Activated effector memory CD4-positive, alpha-beta T cell treated with anti-CD3 and anti-CD28 coated beads, Interleukin-2, amount 50 U/mL, for 16 hours (primary cell): ENCODE results near the gene SPATA25.
A peak's percentile ranks its signal among the peaks of the same experiment; 100 is the strongest.

Experiments used
- DNase-seq: peaks from one replicate; pipeline ENCODE4 v3.0.0-alpha.2; 2020

SPATA25 gene

GRCh38 chr20:45863543-45864470 is 23.6 kb downstream of the SPATA25 start:
- DNase-seq, result no peak

GRCh38 chr20:45861221-45862075 is 26.0 kb downstream of the SPATA25 start:
- no peak for DNase-seq

DNA sequence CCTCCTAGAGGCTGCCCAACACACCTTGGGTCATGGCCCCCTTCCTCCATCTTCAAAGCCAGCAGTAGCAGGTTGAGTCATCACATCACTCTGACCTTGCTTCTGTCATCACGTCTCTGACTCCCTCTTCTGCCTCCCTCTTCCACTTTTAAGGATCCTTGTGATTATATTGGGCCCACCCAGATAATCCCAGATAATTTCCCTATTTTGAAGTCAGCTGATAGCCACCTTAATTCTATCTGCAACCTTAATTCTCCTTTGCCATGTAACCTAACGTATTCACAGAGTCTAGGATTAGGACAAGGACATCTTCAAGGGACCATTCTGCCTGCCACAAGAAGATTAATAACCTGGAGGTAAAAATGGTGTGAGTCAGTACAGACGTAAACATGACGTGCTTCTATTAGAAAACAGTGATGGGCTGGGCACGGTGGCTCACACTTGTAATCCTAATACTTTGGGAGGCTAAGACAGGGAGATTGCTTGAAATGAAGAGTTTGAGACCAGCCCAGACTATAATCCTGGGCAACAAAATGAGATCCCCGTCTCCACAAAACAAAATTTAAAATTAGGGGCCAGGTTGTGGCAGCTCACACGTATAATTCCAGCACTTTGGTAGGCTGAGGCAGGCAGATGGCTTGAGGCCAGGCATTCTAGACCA is 26.7 kb downstream of the SPATA25 start:
- no peak for DNase-seq

GRCh38 chr20:45859916-45860315 is 27.5 kb downstream of the SPATA25 start:
- no peak for DNase-seq

- no peak for DNase-seq
Observed at GRCh38 chr20:45857882-45858216, 29.6 kb downstream of the SPATA25 start.

DNA sequence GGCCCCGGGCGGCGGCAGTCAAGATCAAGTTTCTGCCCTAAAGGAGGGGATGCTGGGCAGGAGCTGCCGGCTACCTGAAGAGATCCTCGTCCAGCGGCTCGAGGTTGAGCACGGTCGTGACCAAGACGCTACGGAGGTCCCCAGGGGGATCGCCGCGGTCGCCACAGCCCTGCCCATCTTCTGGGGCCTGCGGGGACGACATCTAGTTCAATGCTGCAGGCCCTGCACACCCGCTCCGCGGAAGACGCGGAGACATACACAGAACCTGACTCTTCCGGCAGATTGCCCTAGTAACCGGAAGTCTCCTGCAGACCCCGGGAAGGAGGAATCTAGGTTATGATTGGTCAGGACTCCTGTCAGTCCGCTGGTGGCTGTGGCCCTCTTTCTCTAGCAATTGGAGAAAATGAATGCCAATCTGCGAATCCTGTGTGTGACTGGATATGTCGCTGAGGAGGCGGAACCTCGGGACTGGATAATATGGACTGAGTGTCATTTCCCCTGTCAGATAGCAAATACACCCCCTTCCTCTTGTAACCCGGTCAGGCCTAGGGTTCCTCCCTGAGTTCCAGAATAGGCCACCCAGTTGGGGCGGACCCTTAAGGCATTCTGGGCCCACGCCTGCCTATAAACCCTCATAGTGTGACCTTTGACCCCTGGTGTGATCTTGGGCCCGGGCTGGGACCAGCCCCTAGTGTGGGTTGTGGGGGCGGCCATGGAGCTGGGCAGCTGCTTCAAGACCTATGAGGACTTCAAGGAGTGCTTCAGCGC is 30.1 kb downstream of the SPATA25 start, which contains the start of the genes ACOT8 and ZSWIM3:
Gene ACOT8, minus strand, starts transcription at position 279 of the 768 bp plus-strand sequence. Its CDS starts 77 bp downstream, at position 202.
Gene ZSWIM3, plus strand, starts transcription at position 501 of the 768 bp plus-strand sequence. Its CDS starts 212 bp downstream, at position 713.
- peak; percentile 94 for DNase-seq

DNA sequence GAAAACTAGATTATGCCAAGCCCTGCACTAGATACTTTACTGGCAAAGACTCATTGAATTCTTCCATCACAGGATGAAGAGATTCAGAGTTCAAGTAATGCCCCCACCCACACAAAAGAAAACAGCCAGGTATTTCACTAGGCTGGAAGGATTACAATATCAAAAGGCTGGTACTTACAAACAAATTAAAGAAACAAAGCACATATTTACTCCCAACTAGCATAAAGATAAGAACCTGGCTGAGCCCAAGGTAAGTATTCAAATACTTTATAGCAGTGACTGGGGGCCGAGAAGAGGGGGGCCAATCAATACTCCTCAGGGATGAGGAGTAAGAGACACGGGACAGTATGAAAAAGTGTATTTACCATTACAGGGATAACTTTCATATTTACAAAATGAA is 33.9 kb downstream of the SPATA25 start:
- no peak for DNase-seq

- DNase-seq, result no peak
Observed at GRCh38 chr20:45852326-45852725, 35.1 kb downstream of the SPATA25 start.

- no peak for DNase-seq
Observed at GRCh38 chr20:45851501-45851900, 35.9 kb downstream of the SPATA25 start.

DNA sequence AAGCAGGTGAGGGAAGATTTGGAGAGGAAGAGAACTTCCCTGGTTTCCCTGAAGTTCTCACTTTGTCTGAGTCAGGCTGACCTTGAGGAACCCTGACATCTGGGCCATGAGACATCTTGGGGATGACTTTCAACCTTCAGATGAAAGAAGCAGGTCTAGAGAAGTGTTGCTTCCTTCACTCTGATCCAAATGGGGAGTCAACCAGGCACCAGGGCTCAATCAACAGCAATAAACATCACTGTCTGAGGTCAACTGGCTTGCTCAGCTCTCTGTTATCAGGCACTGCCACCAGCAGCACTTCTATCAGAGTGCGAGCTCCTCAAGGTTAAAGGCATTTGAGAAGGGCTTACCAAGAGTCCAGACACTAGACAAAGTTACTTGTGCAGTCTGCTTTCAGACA is 36.5 kb downstream of the SPATA25 start:
- DNase-seq, result no peak

DNA sequence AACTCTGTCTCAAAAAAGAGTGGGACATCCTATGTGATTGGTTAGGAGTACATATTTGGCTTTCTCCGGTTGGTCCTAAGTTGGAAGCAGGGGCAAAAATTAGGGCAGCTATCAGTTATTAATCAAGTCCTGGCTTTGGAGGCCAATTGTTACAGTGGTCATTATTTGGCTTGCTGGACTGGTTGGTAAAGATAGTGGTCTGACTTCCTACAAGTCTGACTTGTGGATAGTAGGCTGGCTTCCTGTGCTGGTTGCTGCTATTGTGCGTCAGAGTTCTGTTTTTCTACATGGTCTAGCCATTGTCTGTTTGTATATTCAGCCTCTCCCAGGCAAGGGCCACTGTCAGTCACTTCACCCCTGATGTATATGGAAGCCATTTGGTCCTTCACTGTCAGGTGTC is 37.2 kb downstream of the SPATA25 start:
- DNase-seq, result no peak

- DNase-seq, result no peak
Observed at GRCh38 chr20:45848969-45849582, 38.3 kb downstream of the SPATA25 start.

- DNase-seq, result no peak
Observed at GRCh38 chr20:45848421-45848820, 39.0 kb downstream of the SPATA25 start.

DNA sequence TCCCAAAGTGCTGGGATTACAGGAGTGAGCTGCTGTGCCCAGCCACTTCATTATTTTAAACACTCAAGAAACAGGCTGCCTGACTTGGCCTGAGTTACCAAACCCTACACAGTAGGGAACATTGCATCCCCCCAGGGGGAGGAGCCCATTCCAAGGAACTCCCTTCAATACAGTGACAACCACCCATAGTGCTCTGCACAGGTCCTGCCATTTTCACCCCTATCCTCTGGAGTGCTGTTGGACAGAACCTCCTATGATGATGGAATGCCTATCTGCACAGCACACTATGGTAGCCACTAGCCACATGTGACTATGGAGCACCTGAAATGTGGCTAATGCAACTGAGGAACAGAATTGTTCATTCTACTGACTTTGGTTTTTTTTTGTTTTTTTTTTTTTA is 42.0 kb downstream of the SPATA25 start:
- DNase-seq, result no peak

DNA sequence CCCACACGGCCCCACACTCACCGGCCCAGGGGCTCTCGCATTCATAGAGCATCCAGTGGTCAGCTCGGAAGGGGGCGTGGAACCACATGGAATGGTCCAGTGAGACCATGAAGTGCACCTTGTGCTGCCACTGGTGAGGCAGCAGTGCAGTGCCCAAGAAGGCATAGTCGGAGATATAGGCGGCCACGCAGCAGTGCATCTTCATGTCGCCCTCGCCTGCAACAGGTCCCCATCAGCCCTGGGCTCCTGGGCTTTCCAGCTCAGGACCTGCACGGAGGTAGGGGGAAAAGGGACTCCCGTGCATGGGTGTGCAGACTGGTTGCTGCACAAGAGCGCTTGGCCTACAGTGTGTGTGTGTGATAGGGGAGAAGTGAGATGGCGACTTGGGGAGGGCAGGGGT is 43.9 kb downstream of the SPATA25 start:
- no peak for DNase-seq

DNA sequence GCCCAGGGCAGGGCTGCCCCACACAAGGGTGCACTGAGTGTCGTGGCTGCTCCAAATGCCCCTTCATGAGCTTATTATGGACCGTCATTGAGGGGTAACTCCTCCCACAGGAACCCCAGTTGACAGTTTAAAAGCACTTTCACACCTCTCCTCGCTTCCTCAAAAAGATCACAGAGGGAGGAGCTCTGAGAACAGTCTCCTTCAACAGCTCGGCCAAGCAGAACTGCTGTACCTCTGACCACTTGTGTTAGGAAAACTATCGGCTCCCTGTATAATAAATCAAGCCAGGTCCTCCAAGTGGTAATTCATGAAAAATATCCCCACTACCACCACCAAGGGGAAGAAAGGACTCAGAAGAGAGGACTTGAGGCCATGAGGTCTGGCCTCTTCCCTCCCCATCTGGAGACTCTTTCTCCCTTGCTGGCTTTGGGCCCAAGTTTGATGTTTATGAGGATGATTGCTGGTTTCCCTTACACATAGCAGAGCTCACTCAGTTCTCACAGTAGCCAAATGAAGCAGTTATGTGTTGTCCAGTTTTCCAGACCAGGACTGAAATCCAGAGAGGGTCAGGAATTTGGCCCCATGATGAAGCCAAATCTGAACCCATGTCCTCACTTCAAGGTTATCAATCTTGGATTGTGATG is 45.1 kb downstream of the SPATA25 start:
- no peak for DNase-seq

GRCh38 chr20:45841407-45842129 is 45.9 kb downstream of the SPATA25 start:
- DNase-seq, result no peak

- no peak for DNase-seq
Observed at GRCh38 chr20:45840700-45841198, 46.7 kb downstream of the SPATA25 start.

- DNase-seq, result no peak
Observed at GRCh38 chr20:45836841-45837240, 50.6 kb downstream of the SPATA25 start.
